Measurements from ENCODE around the gene FMNL2.

- TF ChIP-seq CTCF (IDR thresholded peaks at IDR 0.05) (no peak), POLR2A (IDR thresholded peaks at IDR 0.05) (no peak)
Observed at GRCh38 chr2:152462779-152463178, 127.8 kb downstream of the FMNL2 start.

Measured in thyroid gland (tissue), 4 donors.